HG02870 (cell line): ENCODE data around the gene RTN4IP1.
"Not testable (repeated sequence)": the region's sequence is repeated elsewhere in the genome, so short reads cannot be mapped to it uniquely, and the experiment has no call there.

Experiments used
- ATAC-seq: cut with Tn5 transposase; IDR thresholded peaks from one replicate; pipeline ENCODE4 v1.9.1; 2021; ENCODE audit warnings: mild to moderate bottlenecking, moderate library complexity; ENCODE audit not compliant: unreplicated experiment

RTN4IP1 gene

GRCh38 chr6:106628658-106629102 is 618 bp downstream of the RTN4IP1 start:
- ATAC-seq, result peak; percentile 2

DNA sequence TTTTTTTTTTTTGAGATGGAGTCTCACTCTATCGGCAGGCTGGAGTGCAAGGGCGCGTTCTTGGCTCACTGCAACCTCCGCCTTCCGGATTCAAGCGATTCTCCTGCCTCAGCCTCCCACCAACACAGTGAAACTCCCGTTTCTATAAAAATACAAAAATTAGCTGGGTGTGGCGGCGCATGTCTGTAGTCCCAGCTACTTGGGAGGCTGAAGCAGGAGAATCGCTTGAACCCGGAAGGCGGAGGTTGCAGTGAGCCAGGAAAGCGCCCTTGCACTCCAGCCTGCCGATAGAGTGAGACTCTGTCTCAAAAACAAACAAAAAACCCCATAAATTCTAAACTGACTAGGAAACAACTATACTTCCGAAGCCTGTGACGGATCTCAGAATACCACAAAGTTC is 1.5 kb downstream of the RTN4IP1 start:
- not testable (repeated sequence) for ATAC-seq

DNA sequence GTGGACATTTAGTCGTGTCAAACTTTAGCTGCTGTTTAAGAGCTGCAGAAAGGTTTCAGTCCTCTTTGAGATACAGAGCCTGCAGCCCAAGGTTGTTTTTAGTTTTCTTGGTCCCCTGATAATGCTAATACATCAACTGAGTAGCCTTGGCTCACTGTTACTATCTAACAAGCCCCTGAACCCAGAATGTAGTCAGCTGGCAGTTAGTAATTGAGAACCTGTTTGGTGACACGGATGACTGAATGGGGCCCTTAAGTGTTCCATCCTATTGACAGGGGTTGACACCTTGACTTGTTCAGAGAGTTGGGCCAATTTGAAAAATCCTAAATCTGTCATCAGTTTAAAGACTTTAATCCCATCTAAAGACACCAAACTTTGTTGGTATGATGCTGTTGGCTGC is 2.8 kb downstream of the RTN4IP1 start:
- ATAC-seq, result no peak

DNA sequence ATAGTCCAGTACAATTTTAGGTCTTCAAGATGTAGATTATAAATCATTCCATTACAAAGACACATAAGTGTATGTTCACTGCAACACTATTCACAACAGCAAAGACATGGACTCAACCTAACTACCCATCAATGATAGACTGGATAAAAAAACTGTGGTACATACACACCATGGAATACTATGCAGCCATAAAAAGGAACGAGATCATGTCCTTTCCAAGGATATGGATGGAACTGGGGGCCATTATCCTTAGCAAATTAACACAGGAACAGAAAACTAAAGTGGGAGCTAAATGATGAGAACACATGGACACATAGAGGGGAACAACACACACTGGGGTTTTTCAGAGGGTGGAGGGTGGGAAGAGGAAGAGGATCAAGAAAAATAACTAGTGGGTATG is 6.3 kb downstream of the RTN4IP1 start:
- no peak for ATAC-seq

DNA sequence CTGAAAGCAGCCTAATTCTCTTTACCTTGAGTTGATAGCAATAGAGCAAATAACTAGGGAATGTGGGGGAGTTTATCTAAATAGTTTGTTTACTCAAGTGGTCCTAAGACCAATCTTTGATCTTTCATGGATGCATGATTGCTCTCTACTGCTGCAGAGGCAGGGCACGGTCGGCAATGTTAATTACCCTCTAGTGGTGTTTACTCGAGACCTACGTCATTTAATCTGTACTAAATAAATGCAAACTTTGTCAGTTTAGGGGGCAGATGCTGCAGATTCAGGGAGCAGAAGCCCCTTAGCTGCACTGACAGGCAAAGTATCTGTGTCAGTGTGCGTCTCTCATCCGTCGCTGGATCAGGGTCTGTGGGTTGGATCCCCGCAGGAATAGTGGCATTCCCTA is 6.9 kb downstream of the RTN4IP1 start:
- no peak for ATAC-seq

DNA sequence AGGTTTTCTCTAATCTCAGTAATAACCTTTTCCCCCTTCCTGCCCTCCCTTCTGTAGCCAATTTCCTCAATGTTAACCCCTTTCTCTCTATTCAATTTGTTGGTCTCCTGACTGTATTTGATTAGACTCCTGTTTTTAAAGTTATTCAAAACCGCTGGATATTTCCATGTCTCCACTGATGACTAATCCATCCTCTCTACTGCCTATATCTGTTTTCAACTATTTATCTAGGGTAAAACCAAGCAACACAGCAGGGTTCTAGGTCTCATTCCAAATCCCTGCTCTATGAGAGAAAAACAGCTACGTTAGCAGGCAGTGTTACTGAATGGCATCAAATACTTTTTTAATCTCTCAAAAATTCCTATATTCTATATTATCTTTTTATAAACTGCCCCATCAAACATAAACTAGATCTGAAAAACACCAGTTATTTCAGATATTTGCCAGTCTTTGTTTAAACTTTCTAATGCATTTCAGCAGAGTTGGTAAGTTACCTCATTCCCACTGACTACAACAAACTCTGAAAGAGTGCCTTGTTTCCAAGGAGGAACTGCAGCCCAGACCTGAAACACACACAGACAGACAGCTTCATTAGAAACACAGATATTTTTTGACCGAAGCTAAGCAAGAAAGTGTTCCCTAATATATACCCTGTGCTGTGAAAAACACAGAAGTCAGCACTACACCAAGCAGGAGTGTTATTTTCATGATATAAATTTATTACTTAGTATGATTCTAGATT is 8.2 kb downstream of the RTN4IP1 start:
- ATAC-seq, result no peak

- no peak for ATAC-seq
These were observed 10.1 kb downstream of the RTN4IP1 start for GRCh38 chr6:106619223-106619622.

DNA sequence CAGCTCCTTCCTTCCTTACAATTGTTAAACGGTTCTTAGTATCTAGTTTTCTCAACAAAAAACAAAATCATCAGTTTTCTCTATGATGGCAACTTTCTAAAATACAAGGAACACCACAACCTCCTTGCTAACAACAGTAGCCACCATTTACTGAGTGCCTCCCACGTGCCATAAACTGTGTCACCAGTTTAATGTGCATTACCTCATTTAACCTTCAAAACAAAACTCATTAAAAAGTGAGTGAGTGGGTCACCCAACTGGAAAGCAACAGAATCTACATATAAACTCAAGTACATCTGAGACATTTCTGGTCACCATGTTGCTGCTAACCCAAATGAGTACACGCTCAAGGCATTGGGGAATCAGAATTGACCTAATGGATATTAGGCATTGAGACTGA is 11.0 kb downstream of the RTN4IP1 start:
- ATAC-seq, result no peak

DNA sequence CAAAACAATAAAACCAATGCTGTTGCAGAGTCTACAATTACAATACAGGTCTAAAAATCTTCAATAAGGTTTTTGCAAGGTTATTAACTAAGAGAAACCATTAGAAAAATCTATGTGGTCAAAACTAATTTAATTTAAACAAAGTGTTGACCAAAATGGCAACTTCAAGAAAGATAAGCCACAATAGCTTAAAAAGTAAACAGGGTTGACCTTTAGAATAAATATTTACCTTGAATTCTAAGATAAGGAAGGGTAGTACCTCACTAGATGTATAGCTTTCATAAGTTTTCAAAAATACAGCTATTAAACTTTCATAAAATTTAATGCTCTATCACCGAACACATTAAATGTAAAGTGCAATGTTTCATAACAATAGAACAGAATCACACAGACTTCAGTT is 11.4 kb downstream of the RTN4IP1 start:
- no peak for ATAC-seq

GRCh38 chr6:106617302-106617701 is 12.0 kb downstream of the RTN4IP1 start:
- ATAC-seq, result no peak

GRCh38 chr6:106614592-106615257 is 14.6 kb downstream of the RTN4IP1 start:
- no peak for ATAC-seq

- no peak for ATAC-seq
These were observed 15.1 kb downstream of the RTN4IP1 start for GRCh38 chr6:106614166-106614565.

- ATAC-seq, result no peak
These were observed 15.7 kb downstream of the RTN4IP1 start for GRCh38 chr6:106613590-106613989.

DNA sequence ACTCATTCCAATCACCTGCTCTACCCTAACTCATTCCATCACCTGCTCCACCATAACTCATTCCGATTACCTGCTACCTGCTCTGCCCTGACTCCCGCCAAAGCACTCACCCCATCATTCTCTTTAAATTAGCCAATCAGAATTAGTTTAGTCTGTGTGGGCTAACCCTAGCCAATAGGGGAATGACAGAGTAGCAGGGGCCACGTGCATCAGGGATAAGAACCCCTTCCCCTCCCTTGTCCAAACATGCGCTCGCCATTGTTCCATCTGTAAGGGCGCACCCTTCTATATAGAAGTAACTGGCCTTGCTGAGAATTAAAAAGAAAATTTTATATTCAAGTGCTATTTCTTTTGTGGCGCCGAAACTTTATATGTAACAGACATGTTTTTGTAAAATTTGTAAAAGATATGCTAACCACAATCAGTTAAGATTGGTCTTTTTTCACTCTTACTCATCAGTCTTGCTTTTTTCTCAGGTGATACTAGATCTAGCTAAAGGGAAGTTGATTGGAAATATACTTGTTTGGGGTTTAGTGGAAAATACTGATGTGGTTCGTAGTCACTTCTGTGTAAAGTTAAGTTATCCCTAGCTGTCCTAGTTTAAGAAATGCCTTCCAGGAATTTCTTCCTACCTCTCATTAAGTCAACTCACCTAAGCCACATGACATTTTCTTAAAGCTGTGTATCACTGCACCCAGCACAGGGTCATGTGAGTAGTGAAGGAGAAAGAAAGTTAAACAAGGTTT is 16.5 kb downstream of the RTN4IP1 start:
- no peak for ATAC-seq

DNA sequence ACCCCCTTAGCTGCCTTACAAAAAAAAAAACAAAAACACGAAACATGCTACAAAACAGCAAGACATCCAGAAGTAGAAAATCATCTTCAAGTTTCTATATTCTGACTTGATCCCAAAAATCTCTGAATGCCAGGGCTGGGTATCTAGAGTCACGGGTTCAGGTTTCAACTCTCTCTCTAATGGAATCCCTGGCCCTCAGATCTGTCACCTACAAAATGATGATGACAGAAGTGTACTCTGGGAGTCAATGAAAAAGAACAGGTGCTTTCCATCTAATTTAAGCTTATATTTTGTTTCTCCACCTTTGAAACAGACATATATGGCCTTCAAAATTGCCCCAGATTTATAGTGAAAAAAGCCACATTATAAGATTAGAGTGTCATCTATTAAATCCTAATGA is 18.3 kb downstream of the RTN4IP1 start:
- no peak for ATAC-seq

- ATAC-seq, result no peak
These were observed 19.6 kb downstream of the RTN4IP1 start for GRCh38 chr6:106609699-106610098.

- ATAC-seq, result no peak
These were observed 21.1 kb downstream of the RTN4IP1 start for GRCh38 chr6:106608080-106608668.

- no peak for ATAC-seq
These were observed 29.0 kb downstream of the RTN4IP1 start for GRCh38 chr6:106600329-106600728.

DNA sequence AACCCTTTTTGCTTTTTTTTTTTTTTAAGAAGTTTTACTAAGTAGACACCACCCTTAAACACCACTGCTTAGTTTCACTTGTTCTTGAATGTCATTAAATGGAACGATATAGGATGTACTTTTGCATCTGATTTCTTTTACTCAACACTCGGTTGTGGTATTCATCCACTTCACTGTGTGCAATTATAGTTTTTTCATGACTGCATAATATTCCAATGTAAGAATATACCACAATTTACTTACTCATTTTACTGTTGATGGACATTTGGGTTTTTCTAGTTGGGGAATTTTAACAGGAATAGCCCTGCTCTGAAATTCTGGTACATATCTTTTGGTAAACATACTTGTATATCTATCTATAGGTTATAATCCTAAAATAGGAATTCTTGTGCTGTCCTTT is 29.9 kb downstream of the RTN4IP1 start:
- no peak for ATAC-seq

GRCh38 chr6:106591111-106591825 is 38.0 kb downstream of the RTN4IP1 start:
- ATAC-seq, result no peak

- not testable (repeated sequence) for ATAC-seq
These were observed 40.4 kb downstream of the RTN4IP1 start for GRCh38 chr6:106588937-106589336.
